GM23338 (cell line): ENCODE results near the gene OR3A1. TPM values are rescaled to one million over a fixed set of nuclear protein-coding genes. Genes with fewer than 3 reads are reported as not detected.
A peak's percentile ranks its signal among the peaks of the same experiment; 100 is the strongest.

Experiments used
- ATAC-seq: fragments of 200-7000 bp; cut with Tn5 transposase; 3 replicates; pipeline ENCODE4 v1.9.1; 2020
- DNase-seq: peaks from one replicate; pipeline ENCODE4 v3.0.0-alpha.2; 2015; ENCODE audit warnings: low spot score
- H2AFZ ChIP-seq: fragments of 200-600 bp; sonication (generic); 2 replicates; pipeline ENCODE4 v1.8.0; 2016; ENCODE audit warnings: antibody characterized with exemption, mild to moderate bottlenecking, moderate library complexity
- H3F3A ChIP-seq: fragments of 200-600 bp; sonication (generic); replicated peaks from 2 replicates; pipeline ENCODE4 v1.8.0; 2017; ENCODE audit warnings: antibody characterized with exemption, mixed run types, low read depth
- H3K27ac ChIP-seq: fragments of 200-600 bp; sonication (generic); 2 replicates; pipeline ENCODE4 v1.6.1; 2016; ENCODE audit warnings: low read depth
- H3K27me3 ChIP-seq: fragments of 200-600 bp; sonication (generic); 2 replicates; pipeline ENCODE4 v1.8.0; 2016; ENCODE audit warnings: mild to moderate bottlenecking, mixed run types, moderate library complexity; ENCODE audit not compliant: insufficient read depth
- H3K36me3 ChIP-seq: fragments of 200-600 bp; sonication (generic); 2 replicates; pipeline ENCODE4 v1.8.0; 2016; ENCODE audit warnings: mild to moderate bottlenecking; ENCODE audit not compliant: insufficient read depth
- H3K4me1 ChIP-seq: fragments of 200-600 bp; sonication (generic); 2 replicates; pipeline ENCODE4 v1.8.0; 2016; ENCODE audit warnings: mild to moderate bottlenecking, moderate library complexity; ENCODE audit not compliant: insufficient read depth
- H3K4me2 ChIP-seq: fragments of 200-600 bp; sonication (generic); 2 replicates; pipeline ENCODE4 v1.7.1; 2017; ENCODE audit warnings: mixed run types
- H3K4me3 ChIP-seq: fragments of 200-600 bp; sonication (generic); 2 replicates; pipeline ENCODE4 v1.6.1; 2016; ENCODE audit warnings: mixed run types
- H3K79me2 ChIP-seq: fragments of 200-600 bp; sonication (generic); replicated peaks from 2 replicates; pipeline ENCODE4 v1.8.0; 2017; ENCODE audit warnings: mild to moderate bottlenecking; ENCODE audit not compliant: insufficient read depth
- H3K9me2 ChIP-seq: fragments of 200-600 bp; sonication (generic); 2 replicates; pipeline ENCODE4 v1.8.0; 2017; ENCODE audit not compliant: insufficient read depth
- H4K20me1 ChIP-seq: fragments of 200-600 bp; sonication (generic); replicated peaks from 2 replicates; pipeline ENCODE4 v1.8.0; 2017; ENCODE audit warnings: mild to moderate bottlenecking; ENCODE audit not compliant: insufficient read depth
- H3K27ac Mint-ChIP-seq: 2 replicates; pipeline ENCODE4 v1.8.0; 2020; ENCODE audit warnings: inconsistent platforms, mild to moderate bottlenecking, moderate library complexity, mixed read lengths
- H3K27me3 Mint-ChIP-seq: 3 replicates; pipeline ENCODE4 v1.8.0; 2022; ENCODE audit warnings: low read depth, mild to moderate bottlenecking, moderate library complexity, mixed read lengths, inconsistent platforms; ENCODE audit not compliant: insufficient read depth, poor library complexity
- H3K36me3 Mint-ChIP-seq: 3 replicates; pipeline ENCODE4 v1.8.0; 2021; ENCODE audit warnings: low read depth, mild to moderate bottlenecking, inconsistent platforms, moderate library complexity, mixed read lengths
- H3K4me1 Mint-ChIP-seq: 3 replicates; pipeline ENCODE4 v1.8.0; 2020; ENCODE audit warnings: mild to moderate bottlenecking, inconsistent platforms, mixed read lengths
- H3K4me3 Mint-ChIP-seq: 3 replicates; pipeline ENCODE4 v1.8.0; 2021; ENCODE audit warnings: moderate library complexity, mild to moderate bottlenecking, inconsistent platforms, mixed read lengths
- H3K9me3 Mint-ChIP-seq: 3 replicates; pipeline ENCODE4 v1.8.0; 2020; ENCODE audit warnings: moderate library complexity, mild to moderate bottlenecking, inconsistent platforms, mixed read lengths
- ZNF462 ChIP-seq: fragments of 250-450 bp; sonication (Bioruptor Pico); IDR thresholded peaks from 2 replicates; pipeline ENCODE4 v1.5.0; 2020; ENCODE audit warnings: mild to moderate bottlenecking, moderate library complexity
- polyA plus RNA-seq: library from polyadenylated mRNA; unstranded; fragments of >200 nt; fragmentation: Nextera tagmentation; extraction: Ambion mirVana; gene quantifications from 2 replicates; pipeline ENCODE4 v1.2.1, GENCODE V29; 2016
- total RNA-seq: library from RNA; depleted of rRNA; stranded (reverse); fragments of >200 nt; shearing (Covaris generic); gene quantifications from 2 replicates; pipeline ENCODE4 v1.2.3, GENCODE V29; 2014
- TF ChIP-seq, protein P1 (sequence below), 2 experiments: fragments of 200-600 bp in 1 of 2; sonication (generic) in 1 of 2; conservative IDR thresholded peaks; 2 replicates each; pipeline versions ENCODE4 v1.5.1 to v1.6.1; 2016 to 2017; ENCODE audit warnings: antibody characterized with exemption in 2 of 2, low read depth in 2 of 2, mild to moderate bottlenecking in 2 of 2, moderate library complexity in 1 of 2
- TF ChIP-seq, protein P2 (sequence below): IDR thresholded peaks from one replicate; pipeline ENCODE4 v1.6.1; 2018; ENCODE audit warnings: antibody characterized with exemption; ENCODE audit not compliant: unreplicated experiment

Gene OR3A1
- total and polyA plus RNA-seq, 2 experiments from 2014 or later = 0.40 to 0.59 TPM

- Histone ChIP-seq H3K79me2 (no peaks in the 10 kb centered on the region), H3K4me3 (no peak overlapping the region), H4K20me1 (no peaks in the 10 kb centered on the region), H3F3A (no peaks in the 10 kb centered on the region), H3K4me1 (no peaks in the 10 kb centered on the region), H3K9me2 (no peaks in the 10 kb centered on the region), H3K36me3 (peaks cover 7% of the 10 kb centered on the region; the same call in 1 of the 2 replicates), H3K4me2 (no peak overlapping the region), H3K27me3 (no peaks in the 10 kb centered on the region), H3K27ac (no peak overlapping the region), H2AFZ (no peak overlapping the region)
- ATAC-seq (no peak), DNase-seq (peak; percentile 15)
- Mint-ChIP-seq H3K9me3 (peaks cover 67% of the 10 kb centered on the region), H3K36me3 (peaks cover 13% of the 10 kb centered on the region; the same call in 2 of the 3 replicates), H3K4me1 (no peaks in the 10 kb centered on the region), H3K27me3 (peaks cover 1% of the 10 kb centered on the region), H3K27ac (no peak overlapping the region), H3K4me3 (no peak overlapping the region)
- no peak for TF ChIP-seq ZNF462 (CRISPR knock-in tag)
- TF ChIP-seq, protein P1, sequence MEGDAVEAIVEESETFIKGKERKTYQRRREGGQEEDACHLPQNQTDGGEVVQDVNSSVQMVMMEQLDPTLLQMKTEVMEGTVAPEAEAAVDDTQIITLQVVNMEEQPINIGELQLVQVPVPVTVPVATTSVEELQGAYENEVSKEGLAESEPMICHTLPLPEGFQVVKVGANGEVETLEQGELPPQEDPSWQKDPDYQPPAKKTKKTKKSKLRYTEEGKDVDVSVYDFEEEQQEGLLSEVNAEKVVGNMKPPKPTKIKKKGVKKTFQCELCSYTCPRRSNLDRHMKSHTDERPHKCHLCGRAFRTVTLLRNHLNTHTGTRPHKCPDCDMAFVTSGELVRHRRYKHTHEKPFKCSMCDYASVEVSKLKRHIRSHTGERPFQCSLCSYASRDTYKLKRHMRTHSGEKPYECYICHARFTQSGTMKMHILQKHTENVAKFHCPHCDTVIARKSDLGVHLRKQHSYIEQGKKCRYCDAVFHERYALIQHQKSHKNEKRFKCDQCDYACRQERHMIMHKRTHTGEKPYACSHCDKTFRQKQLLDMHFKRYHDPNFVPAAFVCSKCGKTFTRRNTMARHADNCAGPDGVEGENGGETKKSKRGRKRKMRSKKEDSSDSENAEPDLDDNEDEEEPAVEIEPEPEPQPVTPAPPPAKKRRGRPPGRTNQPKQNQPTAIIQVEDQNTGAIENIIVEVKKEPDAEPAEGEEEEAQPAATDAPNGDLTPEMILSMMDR (conservative IDR thresholded peaks at IDR 0.05; ENCODE audit: low read depth in 2 of 2) = peak; percentile 55 to 56
These were observed 37.7 kb upstream of the OR3A1 start for GRCh38 chr17:3335876-3336275.

DNA sequence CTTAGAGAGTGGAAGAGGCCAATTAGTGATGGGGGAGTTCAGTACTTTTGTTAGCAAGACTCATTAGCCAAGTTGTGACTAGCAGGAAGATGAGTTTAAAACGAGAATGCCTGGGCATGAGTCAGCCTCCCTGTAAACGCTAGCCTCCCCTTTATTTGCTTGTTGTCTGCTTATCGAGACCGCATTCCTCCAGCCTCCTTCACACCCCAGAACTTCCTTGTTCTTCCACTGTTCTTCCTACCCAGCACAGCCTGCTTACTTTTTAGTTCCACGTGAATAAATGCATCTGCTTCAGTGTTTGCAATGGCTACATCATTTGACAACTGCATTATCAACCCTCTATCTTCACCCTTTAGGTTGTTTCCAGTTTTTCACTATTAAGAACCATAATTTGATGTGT is 20.2 kb upstream of the OR3A1 start:
- Histone ChIP-seq H3K4me3 (no peak overlapping the region), H2AFZ (peak overlapping the region; percentile 86), H3K79me2 (no peaks in the 10 kb centered on the region), H4K20me1 (no peaks in the 10 kb centered on the region; the same call in 1 of the 2 replicates), H3K27me3 (no peaks in the 10 kb centered on the region), H3K36me3 (no peaks in the 10 kb centered on the region), H3K4me1 (no peaks in the 10 kb centered on the region), H3K4me2 (no peak overlapping the region), H3K27ac (no peak overlapping the region), H3K9me2 (0 out of 2 replicates have a peak, but pooled peaks cover 5% of the 10 kb centered on the region), H3F3A (no peaks in the 10 kb centered on the region)
- DNase-seq = peak; percentile 5
- Mint-ChIP-seq H3K27ac (no peak overlapping the region), H3K36me3 (peaks cover 4% of the 10 kb centered on the region; the same call in 1 of the 3 replicates), H3K9me3 (peaks cover 61% of the 10 kb centered on the region), H3K4me1 (no peaks in the 10 kb centered on the region), H3K27me3 (no peaks in the 10 kb centered on the region), H3K4me3 (no peak overlapping the region)
- no peak for ATAC-seq
- TF ChIP-seq, protein P1 (conservative IDR thresholded peaks at IDR 0.05; ENCODE audit: low read depth in 2 of 2) = no peak
- TF ChIP-seq, protein P2, sequence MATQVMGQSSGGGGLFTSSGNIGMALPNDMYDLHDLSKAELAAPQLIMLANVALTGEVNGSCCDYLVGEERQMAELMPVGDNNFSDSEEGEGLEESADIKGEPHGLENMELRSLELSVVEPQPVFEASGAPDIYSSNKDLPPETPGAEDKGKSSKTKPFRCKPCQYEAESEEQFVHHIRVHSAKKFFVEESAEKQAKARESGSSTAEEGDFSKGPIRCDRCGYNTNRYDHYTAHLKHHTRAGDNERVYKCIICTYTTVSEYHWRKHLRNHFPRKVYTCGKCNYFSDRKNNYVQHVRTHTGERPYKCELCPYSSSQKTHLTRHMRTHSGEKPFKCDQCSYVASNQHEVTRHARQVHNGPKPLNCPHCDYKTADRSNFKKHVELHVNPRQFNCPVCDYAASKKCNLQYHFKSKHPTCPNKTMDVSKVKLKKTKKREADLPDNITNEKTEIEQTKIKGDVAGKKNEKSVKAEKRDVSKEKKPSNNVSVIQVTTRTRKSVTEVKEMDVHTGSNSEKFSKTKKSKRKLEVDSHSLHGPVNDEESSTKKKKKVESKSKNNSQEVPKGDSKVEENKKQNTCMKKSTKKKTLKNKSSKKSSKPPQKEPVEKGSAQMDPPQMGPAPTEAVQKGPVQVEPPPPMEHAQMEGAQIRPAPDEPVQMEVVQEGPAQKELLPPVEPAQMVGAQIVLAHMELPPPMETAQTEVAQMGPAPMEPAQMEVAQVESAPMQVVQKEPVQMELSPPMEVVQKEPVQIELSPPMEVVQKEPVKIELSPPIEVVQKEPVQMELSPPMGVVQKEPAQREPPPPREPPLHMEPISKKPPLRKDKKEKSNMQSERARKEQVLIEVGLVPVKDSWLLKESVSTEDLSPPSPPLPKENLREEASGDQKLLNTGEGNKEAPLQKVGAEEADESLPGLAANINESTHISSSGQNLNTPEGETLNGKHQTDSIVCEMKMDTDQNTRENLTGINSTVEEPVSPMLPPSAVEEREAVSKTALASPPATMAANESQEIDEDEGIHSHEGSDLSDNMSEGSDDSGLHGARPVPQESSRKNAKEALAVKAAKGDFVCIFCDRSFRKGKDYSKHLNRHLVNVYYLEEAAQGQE = no peak
